Measurements from ENCODE around the gene SIRT1.

- TF ChIP-seq CTCF (IDR thresholded peaks at IDR 0.05; ENCODE audit: extremely low read depth in 1 of 2, insufficient read depth in 1 of 2, low read depth in 1 of 2, low read length in 2 of 2) (no peak), FOS (IDR thresholded peaks at IDR 0.05; ENCODE audit: borderline replicate concordance, insufficient read depth, low read length) (no peak), JUN (IDR thresholded peaks at IDR 0.05; ENCODE audit: borderline replicate concordance, insufficient read depth, insufficient read length, low read depth) (no peak), POLR2AphosphoS5 (IDR thresholded peaks at IDR 0.05; ENCODE audit: insufficient read depth, low read depth, low read length) (no peak)
Observed at GRCh38 chr10:67933199-67933598, 48.7 kb downstream of the SIRT1 start.

Data from endothelial cell of umbilical vein (primary cell).